ENCODE measurements around the gene CLUH.
A peak's percentile ranks its signal among the peaks of the same experiment; 100 is the strongest.

CLUH gene

DNA sequence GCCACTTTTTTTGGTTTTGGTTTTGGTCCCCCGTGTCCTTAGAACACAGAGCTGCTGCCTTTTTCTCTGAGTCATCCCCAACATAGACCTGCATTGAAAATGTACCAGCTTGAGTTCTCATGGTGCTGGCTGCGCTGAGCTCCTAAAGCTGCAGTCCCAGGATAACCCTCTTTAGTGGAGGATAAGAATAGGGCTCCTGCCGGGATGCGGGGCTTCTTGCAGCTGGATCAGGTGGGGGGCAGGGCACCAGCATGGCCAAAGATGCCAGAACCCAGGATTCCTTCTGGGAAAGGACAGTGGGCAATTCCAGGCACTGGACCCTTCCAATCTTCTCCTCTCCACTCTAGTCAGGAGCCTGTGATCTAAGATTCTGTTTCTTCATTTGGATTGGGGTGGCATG, 8.3 kb upstream of the CLUH start:
- DNase-seq = no peak

DNA sequence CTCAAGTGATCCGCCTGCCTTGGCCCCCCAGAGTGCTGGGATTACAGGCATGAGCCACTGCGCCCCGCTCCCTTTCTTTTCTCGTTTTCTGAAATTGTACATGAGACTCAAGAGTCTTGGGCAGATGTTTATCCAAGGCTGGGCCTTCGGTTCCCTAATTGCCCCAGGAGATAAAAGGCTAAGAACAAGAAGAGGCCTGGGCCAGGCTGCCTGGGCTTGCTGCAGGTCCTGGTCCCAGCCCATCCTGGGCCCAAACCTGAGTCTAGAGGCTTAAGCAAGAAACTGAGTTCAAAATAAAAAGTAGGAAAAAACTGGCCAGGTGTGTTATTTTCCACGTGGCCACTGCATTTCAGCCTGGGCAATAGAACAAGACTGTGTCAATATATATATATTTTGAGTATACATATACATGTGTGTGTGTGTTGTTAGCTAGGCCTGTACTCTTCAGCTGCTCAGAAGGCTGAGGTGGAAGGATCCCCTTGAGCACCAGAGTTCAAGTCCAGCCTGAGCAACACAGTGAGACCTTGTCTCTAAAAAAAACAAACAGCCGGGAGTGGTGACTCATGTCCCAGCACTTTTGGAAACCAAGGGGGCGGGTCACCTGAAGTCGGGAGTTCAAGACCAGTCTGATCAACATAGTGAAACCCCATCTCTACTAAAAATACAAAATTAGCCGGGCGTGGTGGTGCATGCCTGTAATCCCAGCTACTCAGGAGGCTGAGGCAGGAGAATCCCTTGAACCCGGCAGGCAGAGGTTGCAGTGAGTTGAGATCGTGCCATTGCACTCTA, 6.8 kb upstream of the CLUH start:
- DNase-seq = no peak

DNA sequence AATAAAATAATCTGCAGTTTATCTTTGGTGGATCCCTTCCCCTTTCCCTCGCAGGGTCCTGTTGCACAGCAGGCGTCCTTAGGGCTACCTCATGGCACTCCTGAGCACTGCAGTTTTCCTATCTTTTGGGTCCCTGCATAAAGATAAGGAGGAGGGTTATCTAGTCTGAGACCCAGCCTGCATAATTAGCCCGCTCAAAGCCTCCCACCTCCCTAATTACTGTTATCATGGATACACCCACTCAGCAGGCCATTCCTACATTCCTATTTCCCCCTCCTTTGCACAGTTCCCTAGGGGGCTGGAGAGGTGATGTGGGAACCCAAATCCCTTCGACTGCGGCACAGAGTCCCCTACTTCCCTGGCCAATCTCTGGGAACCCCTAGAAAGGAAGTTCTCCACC, 5.1 kb upstream of the CLUH start:
- DNase-seq = no peak

DNA sequence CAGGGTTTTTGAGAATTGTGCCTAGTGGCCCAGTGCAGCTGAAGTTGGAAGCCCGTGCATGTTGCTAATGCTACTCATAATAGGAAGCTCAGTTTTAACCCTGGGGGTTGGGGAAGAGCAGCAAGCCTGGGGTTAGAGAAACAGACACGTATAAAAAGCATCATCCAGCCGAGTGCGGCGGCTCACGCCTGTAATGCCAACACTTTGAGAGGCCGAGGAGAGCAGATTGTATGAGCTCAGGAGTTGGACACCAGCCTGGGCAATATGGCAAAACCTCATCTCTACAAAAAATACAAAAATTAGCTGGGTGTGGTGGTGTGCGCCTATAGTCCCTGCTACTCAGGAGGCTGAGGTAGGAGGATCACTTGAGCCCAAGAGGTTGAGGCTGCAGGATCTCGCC, 2.3 kb upstream of the CLUH start:
- DNase-seq = no peak

DNA sequence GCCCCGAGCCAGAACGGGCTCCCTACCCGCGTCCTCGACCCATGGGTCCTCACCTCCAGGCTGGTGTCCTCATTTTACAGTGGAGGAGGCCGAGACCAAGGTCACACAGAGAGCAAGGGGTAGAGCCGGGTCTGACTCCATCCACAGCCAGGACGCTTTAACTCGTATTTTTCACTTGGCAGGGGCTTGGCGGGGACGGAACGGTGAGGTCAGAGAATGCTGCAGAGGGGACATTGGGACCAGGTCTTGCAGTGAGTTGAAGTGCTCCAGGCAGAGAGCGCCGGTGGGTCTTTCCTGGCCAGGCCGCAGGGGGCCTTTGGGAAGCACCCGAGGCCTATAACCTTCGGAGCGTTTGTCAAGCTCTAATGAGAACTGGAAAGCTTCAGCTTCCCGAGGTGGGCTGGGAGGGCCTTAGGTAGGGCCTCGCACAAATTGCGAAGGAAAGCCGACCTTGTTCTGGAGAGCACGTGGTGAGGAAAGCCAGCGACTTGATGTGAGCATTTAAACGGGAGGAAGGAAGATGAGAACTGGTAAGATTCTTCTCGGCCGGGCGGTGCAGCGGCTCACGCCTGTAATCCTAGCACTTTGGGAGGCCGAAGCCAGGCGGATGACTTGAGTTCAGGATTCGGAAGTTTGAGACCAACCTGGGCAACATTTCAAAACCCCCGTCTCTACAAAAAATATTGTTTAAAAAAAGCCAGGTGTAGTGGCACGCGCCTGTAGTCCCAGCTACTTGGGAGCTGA, 908 bp upstream of the CLUH start:
- no peak for DNase-seq

DNA sequence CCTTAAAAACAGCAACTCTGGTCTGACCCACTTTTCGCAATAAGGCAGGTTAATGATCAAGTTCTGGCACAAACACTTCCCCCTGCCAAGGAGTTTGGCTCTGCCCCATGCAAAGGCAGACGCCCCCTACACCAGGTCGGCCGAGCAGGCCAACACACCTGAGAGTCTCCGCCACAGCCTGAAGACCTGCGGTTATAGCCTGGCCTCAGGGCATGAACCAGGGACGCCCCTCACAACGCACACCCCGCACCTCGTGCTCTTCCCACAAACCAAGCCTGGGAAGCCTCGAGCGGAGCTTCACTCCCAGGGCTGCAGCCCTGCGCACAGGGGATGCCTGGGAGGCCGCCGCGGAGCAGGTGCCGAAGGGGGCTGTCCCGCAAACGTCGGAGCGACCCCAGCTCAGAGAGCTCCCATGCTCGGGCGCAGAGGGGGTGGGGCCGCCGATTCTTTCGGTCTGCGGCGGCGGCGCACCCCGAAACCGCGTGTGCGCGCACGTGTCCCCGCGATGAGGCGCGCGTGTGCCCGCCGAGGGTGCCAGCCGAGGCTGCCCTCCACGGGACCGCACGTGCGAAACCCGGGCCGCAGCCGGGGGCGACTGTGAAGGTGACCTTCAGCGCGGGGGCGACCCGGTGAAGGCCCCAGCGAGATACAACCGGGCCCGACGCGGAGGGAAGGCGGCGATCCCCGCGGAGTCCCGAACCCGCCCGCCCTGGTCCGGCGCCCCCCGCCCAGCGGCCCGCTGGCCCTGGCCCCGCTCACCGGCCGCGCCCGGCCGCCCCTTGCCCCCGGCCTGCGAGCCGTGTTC, 559 bp downstream of the CLUH start:
- DNase-seq = peak; percentile 42

DNA sequence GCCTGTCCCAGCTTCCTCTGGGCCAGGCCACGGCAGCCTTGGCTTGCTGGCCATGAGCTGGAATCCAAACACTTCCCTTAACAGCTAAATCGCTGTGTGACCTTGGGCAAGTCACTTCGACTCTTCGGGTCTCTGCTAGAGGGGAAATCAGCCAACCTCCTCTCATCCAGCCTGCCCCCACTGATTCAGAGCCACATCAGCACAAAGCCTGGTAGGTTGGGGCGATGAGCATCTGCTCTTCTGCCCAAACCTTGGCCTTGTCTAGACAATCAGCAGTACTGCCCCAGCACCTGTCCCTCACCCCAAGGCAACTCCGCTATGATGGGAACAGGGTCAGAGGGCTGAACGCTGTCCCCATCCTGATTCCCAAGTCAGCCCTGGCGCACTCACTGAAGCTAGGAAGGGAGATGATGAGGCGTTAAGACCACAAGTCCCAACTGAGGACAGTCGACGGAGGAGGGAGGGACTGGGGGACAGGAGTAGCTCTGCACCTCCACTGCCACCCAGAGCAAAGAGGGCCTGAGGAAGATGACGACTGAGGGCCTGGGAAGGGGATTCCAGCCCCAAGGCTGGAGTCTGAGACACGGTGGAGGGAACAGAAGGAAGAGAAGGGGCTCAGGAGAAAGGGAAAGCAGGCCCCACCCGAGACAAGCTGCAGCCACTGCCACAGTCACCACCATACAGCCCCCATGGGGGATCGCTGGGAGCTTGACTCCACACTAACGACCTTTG, 1.3 kb downstream of the CLUH start:
- no peak for DNase-seq

DNA sequence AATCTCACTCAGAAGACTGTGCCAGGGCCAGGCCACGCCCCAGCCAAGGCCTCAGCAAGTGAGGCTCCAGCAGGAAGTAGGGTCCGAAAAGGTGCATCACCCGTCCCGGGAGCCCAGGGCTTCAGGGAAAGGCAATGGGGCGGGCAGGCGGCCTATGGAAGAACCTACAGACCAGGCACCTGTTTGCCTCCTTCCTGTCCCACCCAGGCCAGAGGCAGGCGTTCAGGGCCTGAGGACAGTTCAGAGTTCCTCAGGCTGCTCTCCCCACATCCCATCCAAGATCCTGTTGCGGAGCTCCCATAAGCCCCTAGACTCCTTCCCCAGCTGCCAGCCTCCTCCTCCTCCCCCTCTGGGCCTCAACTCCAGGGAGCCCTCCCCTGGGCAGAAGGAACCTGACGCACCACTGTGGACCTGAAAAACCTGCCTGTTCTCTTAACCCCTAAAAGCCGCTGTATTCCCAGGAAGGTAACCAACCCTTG, 2.3 kb downstream of the CLUH start:
- no peak for DNase-seq

DNA sequence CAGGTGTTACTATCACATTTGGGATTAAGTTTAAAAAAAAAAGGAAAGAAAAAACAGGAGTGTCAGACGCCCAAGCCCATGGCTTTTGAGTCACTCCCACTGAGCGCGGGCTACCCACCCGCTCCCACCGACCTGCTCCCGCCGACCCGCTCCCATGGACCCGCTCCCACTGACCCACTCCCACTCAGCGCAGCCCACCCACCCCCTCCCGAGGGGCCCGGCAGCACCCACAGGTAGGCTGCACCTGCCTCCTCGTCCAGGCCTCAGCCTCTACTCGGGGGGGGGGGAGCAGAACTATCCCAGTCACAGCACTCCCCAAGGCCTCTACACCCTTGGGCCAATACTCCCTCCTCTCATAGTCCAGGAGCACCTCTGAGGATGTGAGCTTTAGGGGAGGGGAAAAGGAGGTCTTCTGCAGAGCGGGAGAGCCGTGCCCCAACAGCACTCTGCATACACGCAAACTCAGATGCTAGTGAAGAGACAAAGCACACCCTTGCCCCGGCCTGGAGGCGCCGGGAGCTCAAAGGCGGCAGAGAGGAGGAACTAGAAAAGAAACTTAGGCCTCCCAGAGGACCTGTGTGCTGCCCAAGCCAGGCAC, 2.9 kb downstream of the CLUH start:
- DNase-seq = no peak

DNA sequence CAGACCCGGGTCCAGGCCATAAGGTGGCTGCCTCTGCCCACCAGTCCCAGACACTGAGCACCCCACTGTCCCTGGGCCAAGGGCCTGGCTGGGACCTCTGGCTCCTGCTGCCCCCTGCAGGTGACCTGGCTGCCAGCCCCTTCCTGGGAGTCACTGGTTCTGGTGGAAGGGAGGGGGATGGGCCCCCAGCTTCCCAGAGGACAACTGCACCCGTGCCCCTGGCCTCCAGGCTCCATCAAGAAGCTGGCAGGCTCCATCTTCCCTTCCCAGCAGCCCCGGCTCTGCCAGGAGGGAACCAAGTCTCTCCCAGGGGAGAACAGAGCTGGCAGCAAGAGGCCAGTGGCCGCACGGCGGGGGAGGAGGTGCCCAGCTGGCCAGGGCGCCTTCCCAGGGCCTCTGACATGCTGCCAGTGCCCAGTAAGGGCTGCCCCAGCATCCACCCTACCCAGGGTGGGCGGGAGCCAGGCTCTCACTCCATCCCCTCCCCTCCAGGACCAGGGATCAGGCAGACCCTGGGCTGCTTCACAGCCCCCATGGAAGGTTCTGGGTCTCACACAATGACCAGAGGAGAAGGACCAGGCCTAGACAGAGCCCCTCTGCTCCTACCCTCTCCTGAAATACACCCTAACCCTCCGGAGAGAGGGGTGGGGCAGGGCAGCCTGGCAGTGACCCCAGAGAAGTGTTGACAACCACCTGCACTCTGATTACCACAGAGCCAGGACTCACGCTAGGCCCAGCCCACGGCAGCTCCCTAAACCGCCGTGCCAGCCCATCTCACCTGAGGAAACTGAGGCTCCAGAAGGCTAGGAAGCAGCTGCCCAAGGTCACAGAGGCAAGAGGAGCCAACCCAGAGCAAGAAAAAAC, 3.6 kb downstream of the CLUH start:
- DNase-seq = no peak

DNA sequence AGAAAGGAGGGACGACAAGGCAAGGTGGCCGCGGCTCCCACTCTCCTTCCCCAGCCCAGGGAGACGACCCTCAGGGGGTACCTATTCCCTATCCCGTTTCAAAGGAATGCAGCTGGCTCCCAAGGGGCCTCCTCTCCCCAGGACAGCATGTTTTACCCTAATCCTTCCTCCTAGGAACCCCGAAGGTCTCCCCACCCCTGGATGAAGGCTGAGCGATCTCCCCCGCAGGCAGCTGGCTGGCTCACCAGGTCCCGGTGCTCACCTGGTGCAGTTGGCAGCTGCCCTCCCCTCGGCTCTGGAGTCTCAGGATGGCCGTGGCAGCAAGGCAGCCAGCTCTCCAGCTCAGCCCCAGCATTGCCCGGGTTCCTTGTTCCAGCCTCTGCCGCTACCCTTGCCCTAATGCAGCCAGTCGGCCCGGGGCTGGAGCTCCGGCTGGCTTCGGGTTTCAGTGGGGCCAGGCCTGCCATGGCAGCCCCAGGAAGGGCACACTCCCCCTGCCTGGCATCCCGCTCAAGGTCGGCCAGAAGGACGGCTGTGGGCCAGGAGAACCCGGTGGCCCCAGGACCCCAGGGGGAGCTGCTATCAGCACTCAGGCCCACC, 4.6 kb downstream of the CLUH start:
- DNase-seq = no peak

DNA sequence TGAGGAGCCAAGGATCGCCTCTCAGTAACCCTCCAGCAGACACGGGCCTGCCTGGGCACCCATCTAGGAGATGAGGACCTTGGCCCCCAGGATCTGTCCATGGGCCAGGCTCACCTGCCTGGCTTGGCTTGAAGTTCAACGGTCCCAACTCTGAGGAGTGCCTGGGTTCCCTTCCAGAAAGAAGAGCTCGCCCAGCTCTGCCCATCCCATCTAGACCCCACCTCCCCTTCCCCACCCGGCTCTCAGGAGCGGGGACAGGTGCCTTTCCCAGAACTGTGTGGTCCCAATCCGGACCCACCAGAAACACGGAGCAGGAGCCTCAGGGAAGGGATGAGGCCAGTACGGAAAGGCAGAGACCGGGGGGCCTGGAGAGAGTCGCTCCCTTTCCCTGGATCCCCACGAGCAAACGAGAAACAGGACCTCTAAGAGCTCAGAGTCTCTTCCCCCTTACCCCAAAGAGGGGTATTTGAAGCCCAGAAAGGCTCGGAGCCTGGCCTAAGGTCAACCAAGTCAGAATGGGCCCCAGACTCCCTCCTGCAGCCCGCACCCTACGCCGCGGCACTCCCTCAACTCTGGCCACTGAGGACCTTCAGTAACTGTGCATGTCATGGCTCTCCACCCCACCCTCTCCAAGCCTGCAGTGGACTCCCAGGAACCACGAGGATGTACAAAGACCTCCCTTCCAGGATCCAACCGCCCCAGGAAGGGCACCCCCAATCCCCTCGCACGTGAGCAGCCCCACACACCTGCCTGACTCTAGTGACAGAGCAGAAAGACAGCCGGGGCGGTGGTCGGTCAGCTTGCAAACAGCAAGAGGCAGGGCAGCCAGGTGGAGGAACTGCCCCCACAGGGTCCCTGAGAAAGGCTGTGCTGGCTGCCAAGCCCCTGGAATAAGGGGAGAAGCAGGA, 5.4 kb downstream of the CLUH start:
- no peak for DNase-seq

DNA sequence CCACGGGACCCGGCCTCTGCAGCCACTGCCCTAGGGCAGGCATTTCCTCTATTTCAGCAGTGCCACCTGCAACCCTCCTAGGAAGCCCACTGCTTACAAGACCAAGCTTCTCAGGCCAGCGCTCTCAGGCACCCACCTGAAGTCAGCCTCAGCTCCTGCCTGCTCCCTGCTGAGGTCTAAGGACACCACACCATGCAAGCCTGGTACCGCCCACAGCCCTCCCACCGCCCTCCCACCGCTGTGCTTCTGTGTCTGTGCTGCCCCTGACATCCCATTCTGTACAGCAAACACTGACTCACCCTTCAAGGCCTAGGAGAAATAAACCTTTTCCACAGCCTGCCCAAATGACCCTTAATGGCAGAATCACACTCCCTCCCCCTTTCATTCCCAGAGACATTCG, 6.3 kb downstream of the CLUH start:
- DNase-seq = no peak

DNA sequence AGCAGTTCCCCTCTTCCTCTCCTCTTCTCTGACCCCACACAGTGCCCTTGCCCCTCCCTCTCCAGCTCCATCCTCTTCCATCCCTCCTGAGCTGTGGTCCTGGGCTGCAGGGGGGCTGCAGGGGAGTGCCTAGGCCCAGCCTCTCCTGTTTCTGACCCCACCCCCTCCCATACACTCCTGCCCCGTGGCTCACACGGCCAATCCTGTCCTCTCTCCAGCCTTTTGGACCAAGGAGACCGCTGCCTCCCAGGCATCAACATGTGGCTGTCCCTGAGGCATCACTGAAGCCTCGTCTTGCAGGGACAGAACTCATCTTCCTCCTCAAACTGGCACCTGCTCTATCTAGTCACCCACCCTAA, 6.7 kb downstream of the CLUH start:
- no peak for DNase-seq

DNA sequence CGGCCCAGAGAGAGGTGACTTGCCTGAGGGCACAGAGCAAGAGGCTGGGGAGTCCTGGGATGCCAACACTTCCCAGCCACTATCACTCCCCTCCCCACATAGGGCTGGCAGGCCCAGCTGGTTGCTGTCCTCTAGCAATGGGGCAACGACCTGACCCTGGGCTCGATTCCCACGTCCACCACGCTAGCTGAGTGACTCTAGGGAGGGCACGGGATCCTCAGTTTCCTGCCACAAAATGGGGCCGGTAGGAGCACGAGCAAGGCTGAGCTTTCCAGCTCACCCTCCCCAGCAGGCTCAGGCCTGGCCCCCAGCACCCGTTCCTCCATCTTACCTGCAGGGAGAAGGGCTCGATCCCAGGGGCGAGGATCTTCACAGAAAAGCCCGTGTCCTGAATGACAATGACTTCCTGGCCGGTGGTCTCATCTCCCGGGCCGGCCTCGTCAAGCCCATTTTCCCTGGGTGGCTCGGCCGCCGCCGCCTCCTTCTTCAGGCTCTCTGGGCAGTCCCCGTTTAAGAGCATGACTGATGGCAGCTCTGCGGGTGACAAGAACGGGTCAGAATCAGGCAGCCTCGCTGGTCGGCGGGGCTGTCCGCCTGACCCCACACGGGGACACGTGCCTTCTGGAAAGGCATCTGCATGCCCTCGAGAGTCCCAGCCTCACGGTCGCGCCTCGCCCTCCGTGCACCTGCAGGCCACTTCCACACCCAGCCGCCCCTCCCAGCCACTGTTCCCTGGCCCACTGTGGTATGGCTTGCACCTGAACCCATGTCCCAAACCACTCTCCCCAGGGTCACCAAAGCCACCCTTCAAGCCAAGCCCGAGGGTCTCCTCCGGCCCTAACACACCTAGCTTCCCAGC, 7.3 kb downstream of the CLUH start:
- no peak for DNase-seq

DNA sequence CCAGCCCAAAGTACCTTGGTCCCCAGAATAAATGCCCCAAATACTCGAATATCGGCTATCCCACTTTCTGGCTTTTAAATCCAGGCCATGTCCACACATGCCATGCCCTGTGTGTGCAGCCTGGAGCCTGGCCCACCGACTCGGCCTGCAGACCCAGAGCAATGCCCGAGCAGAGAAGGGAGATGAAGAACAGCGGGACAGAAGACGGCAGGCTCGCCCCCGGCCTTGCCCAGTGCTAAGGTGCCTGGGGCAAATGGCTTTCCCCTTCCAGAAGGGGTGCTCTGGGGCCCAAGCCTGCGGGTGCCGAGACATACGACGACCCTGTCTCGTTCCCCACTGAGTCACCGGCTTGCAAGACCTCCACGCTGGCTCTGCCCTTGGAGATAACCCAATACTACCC, 8.0 kb downstream of the CLUH start:
- DNase-seq = no peak

DNA sequence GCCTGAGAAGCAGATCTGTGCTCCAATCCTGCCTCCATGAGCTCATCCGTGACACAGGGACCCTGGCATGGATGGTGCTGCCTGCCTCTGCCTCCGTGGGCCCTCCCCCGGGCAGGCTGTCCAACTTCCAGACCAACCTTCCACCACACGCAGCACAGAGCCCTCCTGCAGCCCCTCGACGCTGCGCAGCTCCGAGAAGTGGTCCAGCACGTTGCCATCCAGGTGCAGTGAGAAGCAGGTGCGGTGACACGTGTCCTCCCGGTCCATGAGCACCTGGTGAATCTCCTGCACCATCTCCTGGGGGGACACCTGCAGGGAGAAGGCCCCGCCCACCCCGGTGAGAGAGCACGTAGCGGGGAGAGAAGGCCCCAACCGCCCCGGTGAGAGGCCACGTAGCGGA, 8.4 kb downstream of the CLUH start:
- DNase-seq = no peak

DNA sequence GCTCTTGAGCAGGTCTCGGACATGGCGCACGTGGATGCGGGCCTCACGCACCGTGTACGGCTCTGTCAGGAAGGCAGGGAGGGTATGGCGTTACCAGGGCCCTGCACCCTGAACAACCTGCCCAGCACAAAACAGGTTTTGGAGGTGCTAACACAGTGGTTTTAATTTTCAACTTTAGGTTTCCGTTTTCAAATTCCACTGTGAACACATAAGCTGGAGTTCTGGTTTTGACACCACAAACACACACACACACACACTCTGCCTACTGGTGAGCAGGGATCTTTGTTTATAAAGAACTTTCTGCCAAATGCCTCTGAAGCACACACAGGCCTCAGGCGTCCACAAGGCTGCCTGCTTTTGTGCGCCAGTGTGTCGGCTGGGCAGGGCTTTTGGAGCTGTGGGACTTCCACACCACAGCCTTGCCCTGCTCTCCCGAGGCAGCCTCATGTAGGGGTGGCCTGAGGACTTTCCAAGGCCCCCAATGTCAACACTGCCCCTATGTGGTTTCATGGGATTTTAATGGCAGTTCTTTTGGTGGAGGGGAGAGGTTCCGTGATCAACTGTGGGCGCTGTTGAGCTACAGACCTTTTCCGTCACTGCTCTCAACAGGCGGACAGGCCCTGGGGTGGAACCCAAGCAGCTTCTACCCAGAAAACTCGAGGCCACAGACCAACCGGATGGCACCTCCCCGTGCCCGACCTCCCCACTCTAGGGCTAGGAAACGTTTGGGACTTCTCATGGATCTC, 9.4 kb downstream of the CLUH start:
- DNase-seq = no peak
